Left colon (tissue), 2 donors: Measurements from ENCODE around the gene SEZ6L. TPM values are rescaled to one million over a fixed set of nuclear protein-coding genes. Genes with fewer than 3 reads are reported as not detected.

Experiments
- ATAC-seq: fragments of 200-7000 bp; cut with Tn5 transposase; one replicate; pipeline ENCODE4 v1.9.1; 2020; ENCODE audit warnings: mild to moderate bottlenecking, moderate library complexity
- DNase-seq, 2 donors: peaks; one replicate each; pipeline ENCODE4 v3.0.0-alpha.2; 2020
- intact Hi-C, 2 donors: fragments of 100-400 bp; cut with DNase I in 1 of 2; cut with micrococcal nuclease in 1 of 2; formaldehyde crosslinking; loops; one replicate each; pipeline versions ENCODE4 v1.11.2 to v1.14.0; 2022; cut with DNase I, micrococcal nuclease
- total RNA-seq, 2 donors: library from RNA; stranded (reverse); fragmentation: NEBNext Ultra II Directional; extraction: Animal tissue kit (Norgen Biotek cat#: 25700); gene quantifications; one replicate each; pipeline ENCODE4 v1.2.1, GENCODE V29; 2021
- donor health status: DM: no; HTN: no; CAD: no.
- donor health status: DM: yes; HTN: yes; CAD: no.

SEZ6L gene
- total RNA-seq, 2 donors from 2014 or later: 0.08 to 0.09 TPM

DNA sequence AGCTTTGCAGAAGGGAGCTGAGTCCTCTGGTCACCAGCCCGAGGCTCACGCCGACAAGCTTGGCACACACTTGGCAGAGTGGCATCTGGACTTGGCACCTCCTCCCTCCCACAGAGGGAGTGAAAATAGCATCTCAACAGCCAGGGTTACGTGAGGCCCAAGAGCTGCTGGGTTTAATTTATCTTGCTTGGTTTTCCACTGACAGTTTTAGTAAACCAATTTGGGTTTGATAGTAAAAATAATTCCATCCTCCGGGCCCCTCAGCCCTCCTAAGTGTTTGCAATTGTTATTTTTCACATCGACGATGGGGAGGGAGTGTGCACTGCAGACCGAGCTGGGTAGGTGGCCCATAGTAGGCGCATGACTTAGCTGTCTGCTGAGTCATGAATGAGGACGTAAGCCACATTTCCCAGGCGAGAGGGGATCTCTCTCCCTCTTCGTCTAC is 152.2 kb downstream of the SEZ6L start:
- DNase-seq (peak in 1 of 2 donors; percentile 42), ATAC-seq (no peak)
- intact Hi-C loops: no loop called here

DNA sequence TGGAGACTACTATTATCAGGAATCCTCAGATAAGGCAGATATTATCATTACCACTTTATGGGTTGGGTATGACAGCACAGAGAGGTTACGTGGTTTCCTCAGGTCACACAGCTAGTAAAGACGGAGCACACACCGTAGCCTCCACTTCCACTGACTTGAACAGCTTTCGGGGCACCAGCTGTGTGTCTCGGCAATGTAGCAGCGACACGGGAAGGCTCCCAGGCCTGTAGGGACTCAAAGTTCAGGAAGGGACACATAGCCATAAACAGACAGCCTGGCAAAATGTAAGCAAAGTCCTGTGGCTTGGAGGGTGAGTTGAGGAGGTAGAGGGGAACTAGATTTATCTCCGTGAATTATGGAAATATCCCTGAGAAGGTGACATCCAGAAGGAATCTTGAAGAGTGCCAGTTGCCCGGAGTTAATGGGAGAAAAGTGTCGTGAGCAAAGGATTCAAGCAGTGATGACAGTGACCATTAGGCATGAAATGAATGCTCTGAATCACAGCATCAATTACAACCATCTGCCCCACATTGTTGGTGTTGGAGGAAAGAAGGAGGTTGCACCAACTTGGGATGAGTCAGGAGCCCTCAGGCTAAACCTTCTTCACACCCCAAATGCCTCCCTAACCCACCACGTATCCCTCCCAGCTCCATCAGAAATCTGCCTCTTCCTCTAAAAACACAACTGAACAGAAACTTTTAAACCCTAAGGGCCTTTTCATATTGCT is 153.1 kb downstream of the SEZ6L start:
- intact Hi-C loops: no loop called here
- ATAC-seq (no peak), DNase-seq (no peak)

DNA sequence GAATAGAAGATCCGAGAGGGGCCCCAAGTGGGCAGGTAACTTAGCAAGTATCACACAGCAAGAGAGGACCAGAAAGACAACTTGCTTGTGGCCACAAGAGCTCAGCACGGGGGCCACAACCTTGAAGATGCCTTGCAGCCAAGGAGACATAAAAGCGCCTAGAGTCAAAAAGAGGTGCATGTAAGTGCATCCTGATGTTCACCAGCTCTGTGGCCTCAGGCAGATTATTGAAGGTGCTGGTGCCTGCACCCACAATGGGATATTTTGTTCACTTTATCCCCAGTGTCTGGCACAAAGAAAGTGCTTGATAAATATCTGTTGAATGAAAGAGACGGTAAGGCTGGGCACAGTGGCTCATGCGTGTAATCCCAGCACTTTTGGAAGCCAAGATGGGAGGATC is 153.8 kb downstream of the SEZ6L start:
- ATAC-seq (no peak), DNase-seq (no peak)
- intact Hi-C loops: no loop called here

DNA sequence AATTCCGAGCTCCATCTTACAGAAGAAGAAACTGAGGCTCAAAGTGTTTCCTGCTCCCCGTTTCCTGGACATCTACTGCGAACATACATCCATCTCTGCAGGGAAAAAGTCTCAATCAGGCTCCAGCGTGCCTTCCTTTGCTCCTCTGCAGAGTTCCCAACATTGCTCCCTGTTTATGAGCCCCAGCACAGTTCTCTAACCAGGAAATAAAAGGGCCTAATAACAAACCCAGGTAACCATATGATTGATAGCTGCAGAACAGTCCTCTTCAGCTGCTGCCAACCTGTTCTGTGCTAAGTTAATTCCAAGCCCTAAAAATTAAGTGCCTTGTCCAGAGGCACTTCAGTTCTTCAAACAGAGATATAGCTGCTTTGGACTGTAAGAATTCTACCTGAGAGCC is 154.9 kb downstream of the SEZ6L start:
- no peak for DNase-seq
- ATAC-seq: no peak
- intact Hi-C loops: no loop called here

DNA sequence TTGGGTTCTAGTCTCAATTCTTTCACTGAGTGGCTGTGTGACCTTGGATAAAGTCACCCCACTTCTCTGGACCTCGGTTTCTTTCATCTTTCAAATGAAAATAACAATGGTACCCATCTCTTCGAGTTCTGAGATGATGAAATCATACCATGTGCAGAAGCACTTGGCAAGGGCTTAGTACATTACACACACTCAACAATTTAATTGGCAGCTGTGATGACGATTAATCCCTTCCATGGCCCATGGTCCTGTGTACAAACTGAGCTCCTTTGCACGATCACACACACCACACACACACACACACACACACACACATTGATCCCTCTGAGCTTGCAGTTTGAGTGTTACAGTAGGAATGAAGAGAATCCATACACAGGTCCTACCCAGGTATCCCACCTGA is 156.4 kb downstream of the SEZ6L start:
- intact Hi-C loops: no loop called here
- ATAC-seq (no peak), DNase-seq (no peak)

DNA sequence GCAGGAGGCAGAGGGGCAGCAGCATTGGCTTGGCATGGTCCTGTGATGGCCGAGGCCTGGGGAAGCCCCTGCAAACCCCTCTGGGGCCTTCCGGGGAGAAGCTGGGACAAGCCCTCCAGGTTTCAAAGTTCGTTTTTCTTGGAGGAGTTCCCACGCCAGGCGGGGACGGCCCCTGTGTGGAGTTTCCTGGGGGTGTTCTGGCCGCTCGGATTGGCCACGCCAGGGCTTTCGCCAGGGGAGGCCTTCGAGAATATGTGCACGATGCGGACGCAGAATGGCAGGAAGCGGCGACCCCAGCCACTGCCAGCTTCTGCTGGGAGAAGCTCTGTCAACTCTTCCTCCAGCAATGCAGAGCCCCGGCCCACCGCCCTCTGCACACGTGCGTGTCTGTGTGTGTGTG is 157.5 kb downstream of the SEZ6L start:
- ATAC-seq (no peak), DNase-seq (no peak)
- intact Hi-C loops: no loop called here

DNA sequence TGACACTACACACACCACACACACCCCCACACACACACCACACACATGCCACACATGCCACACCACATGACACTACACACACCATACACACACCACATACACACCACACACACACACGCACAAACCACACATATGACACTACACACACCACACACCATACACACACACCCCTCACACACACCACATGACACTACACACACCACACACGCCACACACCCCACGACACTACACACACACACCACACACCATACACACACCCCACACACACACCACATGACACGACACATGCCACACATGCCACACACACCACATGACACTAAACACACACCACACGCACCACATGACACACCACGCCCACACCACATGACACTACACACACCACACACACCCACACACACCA is 158.0 kb downstream of the SEZ6L start:
- DNase-seq (no peak), ATAC-seq (no peak)
- intact Hi-C loops: no loop called here

DNA sequence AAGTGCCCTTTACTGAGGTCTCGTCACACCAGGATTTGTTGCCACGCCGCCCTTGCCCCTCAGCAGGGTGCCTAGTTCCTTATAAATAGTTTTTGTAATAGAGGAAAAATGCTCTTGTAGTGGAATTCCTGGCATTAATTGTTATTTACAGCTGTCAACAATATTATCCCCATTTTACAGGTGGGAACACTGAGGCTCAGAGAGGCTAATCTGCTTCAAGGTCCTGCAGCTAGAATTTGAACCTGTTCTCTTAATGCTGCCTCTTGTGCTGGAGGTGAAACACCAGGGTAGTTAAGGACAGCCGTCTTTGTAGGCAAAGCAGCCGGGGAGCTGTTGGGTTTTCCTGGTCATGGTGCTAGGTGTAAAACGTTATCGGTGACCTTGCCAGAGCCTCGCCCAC is 159.0 kb downstream of the SEZ6L start:
- DNase-seq: no peak
- no peak for ATAC-seq
- intact Hi-C loops: no loop called here

DNA sequence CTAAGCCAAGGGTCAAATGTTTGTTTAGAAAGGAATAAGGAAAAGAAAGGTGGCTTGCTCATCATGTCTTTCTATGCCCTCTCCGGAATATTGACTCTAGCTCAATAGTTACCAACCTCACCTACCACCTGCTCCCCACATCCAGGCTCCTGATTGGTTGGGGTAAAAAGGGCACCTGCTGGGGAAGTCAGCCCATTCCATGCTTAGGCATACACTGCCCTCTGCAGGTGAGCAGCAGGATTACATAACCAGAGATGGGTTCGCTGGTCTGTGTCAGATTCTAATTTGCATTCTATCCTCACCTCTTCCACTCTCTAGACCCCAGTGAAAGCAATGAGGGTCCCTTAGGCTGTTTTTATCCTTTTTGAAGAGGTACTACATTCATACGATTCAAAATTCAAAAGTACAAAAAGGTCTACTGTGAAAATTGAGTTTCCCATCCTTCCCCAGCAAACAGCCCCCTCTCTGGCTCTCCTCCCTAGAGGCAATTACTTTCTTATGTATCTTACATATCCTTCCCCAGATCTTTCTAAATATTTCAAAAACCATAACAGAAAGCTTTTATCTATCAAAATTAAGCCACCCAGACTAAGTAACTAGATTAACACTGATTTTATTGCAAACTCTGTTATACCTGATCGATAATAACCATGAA is 161.8 kb downstream of the SEZ6L start:
- ATAC-seq (peak; percentile 99), DNase-seq (peak; percentile 62 to 68)
- intact Hi-C loops: loop anchor here in 1 of 2 donors (10.0 kb wide), 1 partner anchor 556 kb away; no protein-coding TSS in a partner anchor

DNA sequence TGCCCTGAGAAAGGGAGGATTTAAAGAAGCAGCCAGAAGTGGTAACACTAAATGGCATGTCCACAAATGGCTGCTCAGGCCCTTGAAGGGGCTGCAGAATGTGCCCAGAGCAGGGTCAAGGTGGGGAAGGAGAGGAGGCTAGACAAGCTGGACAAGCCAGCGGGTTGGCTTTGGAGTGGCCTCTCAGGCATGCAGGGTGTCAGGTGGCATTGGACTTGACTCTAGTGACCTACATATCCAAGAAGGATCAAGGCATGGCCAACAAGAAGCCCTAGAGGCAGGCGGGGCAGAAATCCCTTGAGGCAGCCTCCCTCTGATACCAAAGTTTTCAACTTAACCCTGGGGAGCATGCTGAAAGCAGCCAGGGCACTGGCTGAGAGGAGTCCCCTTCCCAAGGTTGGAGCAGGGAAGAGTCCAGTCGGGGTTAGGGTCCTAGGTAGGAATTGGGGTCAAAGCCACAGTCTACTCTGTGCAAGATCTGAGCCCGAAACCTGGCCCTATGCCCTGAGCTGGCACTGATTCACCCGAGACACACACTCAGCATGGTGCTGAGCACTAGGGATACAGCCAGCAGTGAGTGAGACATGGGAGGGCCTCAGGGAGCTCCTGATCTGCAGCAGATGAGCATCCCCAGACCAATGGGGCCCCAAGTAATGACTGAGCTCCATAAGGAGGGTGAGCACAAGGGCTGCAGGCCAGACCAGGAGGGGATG is 164.0 kb downstream of the SEZ6L start:
- intact Hi-C loops: loop anchor here in 1 of 2 donors (10.0 kb wide), 1 partner anchor 558 kb away; no protein-coding TSS in a partner anchor
- no peak for ATAC-seq
- no peak for DNase-seq

DNA sequence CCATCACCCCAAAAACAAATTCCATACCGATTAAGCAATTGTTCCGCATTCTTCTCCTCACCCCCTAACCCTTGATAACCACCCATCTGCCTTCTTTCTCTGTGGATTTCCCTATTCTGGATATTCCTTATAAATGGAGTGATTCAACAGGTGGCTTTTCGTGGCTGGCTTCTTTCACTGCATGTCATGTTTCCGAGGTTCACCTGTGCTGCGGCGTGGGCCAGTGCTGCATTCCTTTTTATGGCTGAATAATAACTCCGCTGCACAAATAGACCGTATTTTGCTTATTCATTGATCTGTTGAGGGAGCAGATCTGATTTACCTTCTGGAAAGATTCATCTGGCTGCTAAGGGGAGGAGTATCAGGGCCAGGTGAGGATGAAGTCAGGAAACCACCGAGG is 165.0 kb downstream of the SEZ6L start:
- ATAC-seq: no peak
- intact Hi-C loops: loop anchor here in 1 of 2 donors (10.0 kb wide), 1 partner anchor 559 kb away; no protein-coding TSS in a partner anchor
- DNase-seq: no peak

DNA sequence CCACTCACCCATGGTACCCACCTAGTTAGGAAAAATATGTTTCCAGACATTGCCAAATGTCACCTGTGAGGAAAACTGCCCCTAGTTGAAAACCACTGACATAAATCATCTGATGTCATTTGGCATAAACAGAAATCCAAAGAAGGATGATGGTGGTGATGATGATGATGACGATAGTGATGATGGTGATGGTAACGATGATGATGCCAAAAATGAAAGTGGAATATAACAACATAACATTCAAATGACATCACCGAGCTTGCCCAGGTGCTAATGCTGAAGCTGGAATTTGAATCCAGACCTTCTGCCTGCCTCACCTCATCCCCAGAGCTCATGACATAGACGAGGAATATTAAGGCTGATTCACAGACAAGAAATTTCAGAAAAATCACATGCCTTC is 167.5 kb downstream of the SEZ6L start:
- intact Hi-C loops: loop anchor here in 1 of 2 donors (10.0 kb wide), 1 partner anchor 562 kb away; no protein-coding TSS in a partner anchor
- no peak for ATAC-seq
- no peak for DNase-seq

DNA sequence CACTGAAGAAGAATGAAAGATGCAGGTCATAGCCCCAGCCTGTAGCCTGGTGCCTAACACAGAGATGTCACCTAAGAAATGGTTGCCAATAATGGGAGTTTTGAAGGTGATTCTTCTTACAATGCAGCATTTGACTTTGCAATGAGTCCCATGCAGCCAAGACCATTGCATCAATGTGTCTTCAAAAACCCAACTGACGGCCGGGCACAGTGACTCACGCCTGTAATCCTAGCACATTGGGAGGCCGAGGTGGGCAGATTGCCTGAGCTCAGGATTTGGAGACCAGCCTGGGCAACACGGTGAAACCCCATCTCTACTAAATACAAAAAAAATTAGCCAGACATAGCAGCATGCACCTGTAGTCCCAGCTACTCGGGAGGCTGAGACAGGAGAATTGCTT is 170.5 kb downstream of the SEZ6L start:
- intact Hi-C loops: loop anchor here in 1 of 2 donors (10.0 kb wide), 1 partner anchor 565 kb away; no protein-coding TSS in a partner anchor
- ATAC-seq (no peak), DNase-seq (no peak)

DNA sequence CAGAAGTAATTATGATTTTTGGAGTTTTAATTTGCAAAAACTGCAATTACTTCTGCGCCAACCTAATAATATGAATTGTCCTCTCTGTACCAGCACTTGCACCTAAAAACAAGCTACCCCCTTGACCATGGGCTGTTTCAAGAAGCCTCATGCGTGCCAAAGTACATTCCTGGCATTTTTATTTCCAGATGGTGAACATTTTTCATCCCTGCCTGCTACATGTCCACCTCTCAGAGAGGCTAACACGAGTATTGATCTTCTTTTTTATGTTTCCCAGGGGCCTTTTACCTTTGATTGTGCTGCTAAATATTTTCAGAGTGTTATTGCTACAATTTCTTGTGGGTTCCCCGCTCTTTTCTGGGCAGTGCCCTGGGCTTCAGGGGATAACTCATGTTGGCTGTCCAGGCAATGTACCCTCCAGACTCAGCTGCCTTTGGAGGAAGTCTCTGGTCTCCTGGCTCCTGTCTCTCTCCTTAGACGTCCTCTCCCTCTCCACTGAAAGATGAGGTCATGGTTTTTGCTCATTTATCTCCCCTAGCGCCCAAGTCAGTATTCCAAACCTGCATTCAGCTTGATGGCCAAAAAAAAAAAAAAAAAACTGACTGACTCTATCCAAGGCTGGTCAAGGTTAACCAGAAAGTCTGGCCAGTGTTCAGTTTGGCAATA is 173.6 kb downstream of the SEZ6L start:
- no peak for ATAC-seq
- no peak for DNase-seq
- intact Hi-C loops: no loop called here

DNA sequence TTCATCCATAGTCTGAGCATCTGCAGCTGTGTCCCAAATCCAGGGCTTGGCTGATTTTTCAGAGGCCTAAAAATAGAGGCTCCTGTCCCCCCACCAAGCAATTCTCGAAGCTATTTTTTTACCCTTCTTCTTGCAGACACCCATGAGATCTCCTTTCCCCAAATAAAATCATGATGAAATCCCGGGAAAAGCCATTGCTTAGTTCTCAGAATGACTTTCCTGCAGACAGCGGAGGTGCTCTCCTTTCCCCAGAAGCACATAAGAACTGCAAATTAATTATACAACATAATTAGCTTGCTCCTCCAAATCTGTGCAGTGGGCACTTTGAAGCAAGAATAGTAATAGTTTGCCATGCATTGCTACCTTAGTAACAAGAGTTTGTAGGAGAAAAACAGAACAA is 176.2 kb downstream of the SEZ6L start:
- no peak for DNase-seq
- no peak for ATAC-seq
- intact Hi-C loops: no loop called here

DNA sequence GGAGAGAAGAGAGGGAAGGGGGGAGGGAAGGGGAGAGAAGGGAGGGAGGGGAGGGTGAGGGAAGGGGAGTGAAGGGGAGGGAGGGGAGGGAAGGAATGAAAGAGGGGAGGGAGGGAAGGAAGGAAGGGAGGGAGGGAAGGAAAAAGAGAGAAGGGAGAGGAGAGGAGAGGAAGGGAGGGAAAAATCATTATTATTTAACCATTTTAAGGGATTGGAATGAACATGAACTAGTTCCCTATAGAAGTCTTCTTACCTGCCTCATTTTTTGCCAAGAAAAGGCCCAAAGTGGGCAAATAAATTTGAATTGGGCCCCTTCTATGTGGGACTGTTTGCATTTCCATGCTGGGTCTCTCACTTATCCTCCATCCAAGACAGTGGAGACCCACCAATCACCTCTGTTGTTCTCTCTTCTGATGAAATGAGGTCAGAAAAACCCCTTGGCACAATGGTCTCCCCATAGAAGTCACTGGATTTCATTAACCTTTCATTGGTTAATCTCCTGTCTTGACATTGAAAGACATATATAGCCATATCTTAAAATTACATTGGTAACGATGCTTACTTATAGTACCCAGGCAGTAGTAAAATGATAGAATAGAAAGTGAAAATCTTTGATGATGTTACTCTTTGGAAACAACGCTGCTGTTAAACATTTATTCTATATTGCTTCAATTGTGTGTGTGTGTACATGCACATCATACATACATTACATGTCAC is 179.7 kb downstream of the SEZ6L start:
- ATAC-seq (no peak), DNase-seq (no peak)
- intact Hi-C loops: no loop called here

DNA sequence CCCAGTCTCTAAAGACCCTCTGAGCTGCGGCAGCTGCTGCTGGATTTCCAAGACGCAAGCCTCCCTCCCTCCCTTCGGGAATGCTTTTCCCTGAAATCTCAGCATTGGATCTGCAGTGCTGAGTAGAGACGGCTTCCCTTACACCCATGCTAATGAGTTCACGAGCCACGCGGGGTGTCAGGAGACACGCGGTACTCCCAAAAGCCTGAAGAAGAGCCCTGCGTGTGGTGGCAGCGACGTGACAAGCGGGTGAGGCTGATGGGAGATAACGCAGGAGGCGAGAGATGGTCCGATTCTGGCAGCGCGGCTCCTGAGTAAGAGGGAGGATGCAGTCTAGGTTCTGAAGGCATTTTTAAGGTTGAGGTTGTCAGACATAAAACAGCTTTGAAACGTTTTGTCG is 185.4 kb downstream of the SEZ6L start:
- ATAC-seq: no peak
- intact Hi-C loops: no loop called here
- DNase-seq: no peak

DNA sequence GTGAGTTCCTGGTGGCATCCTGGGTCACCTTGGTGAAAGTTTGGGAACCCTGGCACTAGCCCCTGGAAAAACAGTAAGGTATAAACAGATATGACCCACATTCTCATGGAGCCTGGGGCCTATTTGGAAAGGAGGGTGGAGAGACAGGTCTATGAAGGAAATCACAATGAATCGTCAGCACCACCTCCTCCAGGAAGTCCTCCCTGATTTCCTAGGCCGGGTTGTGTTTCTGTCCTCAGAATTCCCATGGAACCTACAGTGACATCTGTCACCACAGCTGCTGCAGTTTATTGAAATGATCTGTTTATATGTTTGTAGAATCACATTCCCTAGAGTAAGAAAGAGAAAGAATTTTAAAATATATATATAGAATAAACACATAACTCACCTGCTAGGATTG is 188.0 kb downstream of the SEZ6L start:
- DNase-seq: no peak
- no peak for ATAC-seq
- intact Hi-C loops: no loop called here

DNA sequence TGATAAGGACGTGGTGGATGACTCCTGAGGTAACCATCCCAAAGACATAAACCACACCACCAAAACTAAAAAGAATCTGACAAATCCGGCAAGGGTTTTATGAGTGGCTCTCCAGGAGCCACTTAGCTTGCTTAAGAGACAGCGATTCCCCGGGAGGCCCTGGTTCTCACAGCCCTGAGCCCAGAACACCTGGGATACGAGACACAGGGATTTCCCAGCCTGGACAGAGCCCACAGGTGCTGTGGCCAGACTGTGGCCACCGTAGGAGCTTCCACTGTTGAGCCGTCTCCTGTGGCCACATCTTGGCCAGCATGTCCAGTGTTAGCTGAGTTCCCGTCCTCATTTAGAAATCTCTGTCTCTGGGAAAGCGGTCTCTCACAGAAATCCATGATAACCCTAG is 188.6 kb downstream of the SEZ6L start:
- no peak for ATAC-seq
- no peak for DNase-seq
- intact Hi-C loops: no loop called here
